NT2/D1 (cell line): ENCODE measurements around the gene CARD11.

Experiments
- SUZ12 ChIP-seq: IDR thresholded peaks from 2 replicates; pipeline ENCODE4 v1.6.1; 2011; ENCODE audit not compliant: insufficient read length, insufficient read depth; ENCODE audit errors: extremely low read depth
- ZNF274 ChIP-seq: IDR thresholded peaks from 2 replicates; pipeline ENCODE4 v1.6.1; 2011; ENCODE audit warnings: mild to moderate bottlenecking, low read depth, low read length

DNA sequence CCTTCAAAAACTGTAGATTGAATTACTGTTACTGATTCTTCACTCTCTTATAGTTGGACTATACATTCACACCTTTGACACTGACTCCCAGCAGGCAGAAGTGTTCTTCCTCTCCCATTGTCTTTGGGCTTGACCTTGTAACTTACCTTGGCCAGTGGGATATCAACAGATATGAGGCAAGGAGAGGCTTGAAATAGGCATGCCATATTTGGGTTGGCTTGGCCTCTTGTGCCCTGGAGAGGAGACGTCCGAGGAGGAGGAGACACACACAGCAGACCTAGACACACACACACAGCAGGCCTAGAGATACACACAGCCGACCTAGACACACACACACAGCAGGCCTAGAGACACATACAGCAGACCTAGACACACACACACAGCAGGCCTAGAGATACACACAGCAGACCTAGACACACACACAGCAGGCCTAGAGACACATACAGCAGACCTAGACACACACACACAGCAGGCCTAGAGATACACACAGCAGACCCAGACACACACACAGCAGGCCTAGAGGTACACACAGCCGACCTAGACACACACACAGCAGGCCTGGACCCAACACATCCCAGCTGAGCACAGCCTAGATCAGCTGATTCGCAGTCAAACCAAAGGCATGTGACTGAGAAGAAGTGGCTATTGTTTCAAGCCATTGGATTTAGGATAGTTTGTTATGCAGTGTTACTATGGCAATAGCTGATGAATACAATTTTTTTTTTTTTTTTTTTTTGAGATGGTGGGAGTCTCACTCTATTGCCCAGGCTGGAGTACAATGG lies 187.1 kb downstream of the CARD11 start:
- TF ChIP-seq SUZ12 (no peak), ZNF274 (no peak)
